Cardiac septum (tissue), 1 donor: ENCODE data around the gene RBBP8NL. TPM values are rescaled to one million over a fixed set of nuclear protein-coding genes. Genes with fewer than 3 reads are reported as not detected.

Experiments
- DNase-seq: peaks from one replicate; pipeline ENCODE4 v3.0.0-alpha.2; 2020; ENCODE audit warnings: low spot score
- intact Hi-C: fragments of 100-400 bp; cut with DNase I; formaldehyde crosslinking; loops from one replicate; pipeline ENCODE4 v1.14.0; 2022
- total RNA-seq: library from RNA; stranded (reverse); fragmentation: NEBNext Ultra II Directional; extraction: Animal tissue kit (Norgen Biotek cat#: 25700); gene quantifications from one replicate; pipeline ENCODE4 v1.2.1, GENCODE V29; 2021
- donor health status: DM: no; HTN: no; CAD: no.

RBBP8NL gene
- total RNA-seq, 1 donor from 2014 or later: not detected

DNA sequence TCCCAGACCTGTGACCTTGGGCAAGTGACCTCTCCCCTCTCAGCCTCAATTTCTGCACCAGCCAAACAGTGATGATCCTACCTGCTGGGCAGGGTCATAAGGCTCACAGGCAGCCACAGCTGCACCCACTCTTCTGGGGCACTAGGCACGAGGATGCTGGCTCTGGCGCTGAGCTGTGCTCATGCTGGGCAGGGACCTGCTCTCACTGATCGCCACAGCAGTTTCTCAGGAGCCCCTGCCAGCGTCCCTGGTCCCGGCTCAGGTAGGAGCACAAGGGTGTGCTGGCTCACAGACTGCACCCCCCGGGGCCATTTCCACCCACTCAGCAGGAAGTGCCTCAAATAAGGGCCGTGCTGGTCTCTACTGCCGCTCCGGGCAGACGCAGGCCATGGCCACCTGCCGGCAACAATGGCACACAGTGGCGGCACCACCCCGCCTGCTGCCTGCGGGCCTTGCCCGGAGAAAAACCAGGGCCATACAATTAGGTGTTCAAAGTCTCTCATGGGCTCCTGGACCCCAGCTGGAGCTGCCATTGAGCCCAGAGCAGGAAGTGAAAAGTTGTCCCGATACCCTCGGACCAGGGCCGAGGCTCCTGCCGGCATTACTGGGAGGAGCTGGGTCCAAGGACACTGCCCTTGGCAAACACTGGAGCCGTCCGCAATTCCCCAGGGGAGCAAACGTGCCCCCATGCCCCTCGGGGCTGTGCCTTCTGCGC lies 15.7 kb downstream of the RBBP8NL start:
- intact Hi-C loops: loop anchor here (10.0 kb wide), 1 partner anchor 203 kb away; no protein-coding TSS in a partner anchor
- DNase-seq: no peak

DNA sequence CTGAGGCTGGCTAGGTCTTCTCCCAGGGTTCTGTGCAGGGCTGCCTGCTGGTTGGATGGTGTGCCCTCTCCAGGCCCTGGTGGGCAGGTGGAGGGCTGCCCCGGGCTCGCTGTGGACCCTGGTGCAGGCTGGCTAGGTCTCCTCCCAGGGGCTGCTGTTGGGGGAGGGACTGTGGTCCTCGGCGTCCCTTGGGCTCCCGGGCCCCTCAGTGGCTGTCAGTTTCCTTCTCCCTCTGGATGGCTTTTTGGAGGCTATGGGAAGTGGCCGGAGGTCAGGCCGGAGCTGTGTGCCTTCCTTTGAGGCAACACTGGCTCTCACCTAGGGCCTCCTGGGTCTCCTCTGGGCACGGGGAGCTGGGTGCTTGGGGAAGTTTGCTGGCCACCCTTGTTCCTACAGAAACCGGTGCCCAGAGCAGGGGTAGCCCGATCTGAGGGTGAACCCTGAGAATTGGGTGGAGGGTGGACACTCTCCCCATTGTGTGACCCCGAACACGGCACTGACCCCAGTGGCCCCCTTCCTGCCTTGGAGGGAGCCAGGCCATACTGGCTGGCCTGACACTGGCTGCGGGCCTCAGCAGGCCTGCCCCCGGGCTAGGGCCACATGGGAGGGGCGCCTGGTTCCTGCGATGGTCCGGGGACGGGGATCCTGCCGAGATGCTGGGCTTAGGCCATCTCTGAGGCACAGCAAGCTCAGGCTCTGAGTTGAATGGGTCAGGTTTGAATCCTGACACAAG lies 16.4 kb downstream of the RBBP8NL start:
- DNase-seq: no peak
- intact Hi-C loops: loop anchor here (1.0 to 10.0 kb wide), 2 partner anchors 85 to 204 kb away; no protein-coding TSS in a partner anchor

DNA sequence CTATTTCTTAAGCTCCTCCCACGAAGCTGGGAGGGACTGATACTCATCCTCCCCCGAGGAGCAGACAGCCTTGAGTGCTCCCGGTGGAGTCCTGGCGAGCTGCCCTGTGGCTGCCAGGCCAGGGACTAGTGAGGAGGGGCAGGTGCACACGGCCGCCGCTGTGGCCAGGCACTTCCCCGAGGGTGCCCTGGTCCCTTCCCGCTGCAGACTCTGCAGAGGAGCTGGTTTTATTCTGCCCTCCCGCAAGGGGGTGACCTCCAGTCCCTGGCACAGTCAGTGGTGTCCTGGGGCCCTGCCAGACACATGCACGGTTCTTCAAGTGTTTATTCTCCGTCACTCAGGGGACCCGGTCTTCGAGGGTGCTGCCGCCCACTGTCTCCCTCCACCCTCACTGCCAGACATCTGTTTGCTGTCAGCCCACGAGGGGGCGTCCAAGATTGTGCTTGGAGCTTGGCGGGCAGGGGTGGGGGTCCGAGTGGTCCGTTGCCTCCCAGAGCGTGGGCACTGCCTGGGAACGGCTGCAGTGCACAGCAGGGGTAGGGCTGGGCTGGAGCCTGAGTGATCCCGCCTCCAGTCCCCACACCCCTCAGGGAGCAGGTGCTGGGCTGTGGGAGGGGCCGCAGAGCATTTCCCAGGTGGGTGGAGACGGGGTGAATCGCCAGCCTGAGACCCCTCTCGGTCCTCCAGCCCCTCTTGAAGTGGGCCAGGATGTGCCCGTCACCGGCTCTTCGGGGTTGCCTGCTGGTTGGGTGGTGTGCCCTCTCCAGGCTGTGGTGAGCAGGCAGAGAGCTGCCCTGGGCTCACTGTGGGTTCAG lies 17.2 kb downstream of the RBBP8NL start:
- DNase-seq: no peak
- intact Hi-C loops: loop anchor here (1.0 to 10.0 kb wide), 3 partner anchors 86 to 385 kb away; partner anchors contain the start of gene MRGBP

DNA sequence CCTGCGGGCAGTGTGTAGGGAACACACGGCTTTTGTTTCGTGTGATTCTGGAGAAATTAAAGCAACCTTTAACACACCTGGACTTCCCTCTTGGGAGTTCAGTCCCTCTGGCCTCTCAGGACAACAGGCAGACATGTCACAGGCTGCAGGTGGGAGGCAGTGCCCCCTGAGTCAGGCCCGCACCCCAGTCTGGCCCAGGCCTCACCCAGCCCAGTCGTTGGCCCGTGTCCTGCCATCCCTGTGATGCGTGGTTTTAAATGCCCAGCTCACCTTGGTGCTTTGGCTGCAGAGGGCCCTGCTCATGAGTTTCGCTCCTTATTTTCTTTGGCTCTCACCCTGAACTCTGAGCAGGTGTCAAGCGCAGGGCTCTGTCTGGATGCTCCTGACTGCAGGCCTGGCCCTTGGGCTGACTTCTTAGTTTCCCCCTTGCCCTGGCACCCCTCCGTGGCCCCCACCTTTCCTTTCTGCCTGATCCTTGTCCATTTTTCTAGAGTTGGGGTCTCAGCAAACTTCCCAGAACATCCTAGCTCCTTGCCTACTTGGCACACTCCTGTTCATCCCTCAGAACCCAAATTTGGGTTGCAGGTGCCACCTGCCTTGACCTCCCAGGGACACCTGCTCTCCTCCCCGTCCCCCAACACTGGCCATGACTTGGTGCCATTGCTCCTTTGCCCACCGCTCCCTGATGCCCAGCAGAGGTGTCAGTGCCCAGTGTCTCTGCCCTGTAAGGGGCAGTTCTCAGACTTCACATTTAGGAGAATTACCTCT lies 18.1 kb downstream of the RBBP8NL start:
- DNase-seq: no peak
- intact Hi-C loops: loop anchor here (10.0 kb wide), 1 partner anchor 386 kb away; the partner anchor contains the start of gene MRGBP

DNA sequence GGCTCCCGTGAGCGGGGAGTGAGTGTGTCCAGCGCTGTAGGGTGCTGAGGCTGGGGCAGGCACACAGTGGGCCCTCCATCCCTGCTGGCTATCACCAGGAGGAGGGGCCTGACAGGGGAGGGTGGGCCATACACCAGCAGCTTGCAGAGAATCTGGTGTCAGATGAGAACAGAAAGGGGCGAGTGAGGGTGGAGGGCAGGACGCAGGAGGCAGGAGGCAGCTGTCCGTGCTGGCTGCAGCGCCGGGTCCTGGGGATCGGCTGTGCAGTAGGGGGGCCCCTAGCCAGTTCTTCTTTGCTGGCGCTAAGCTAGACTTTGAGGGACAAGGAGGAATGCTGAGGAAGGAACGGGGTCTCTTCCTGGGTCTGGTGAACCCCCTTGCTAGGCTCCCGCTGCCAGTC lies 18.7 kb downstream of the RBBP8NL start:
- DNase-seq: no peak
- intact Hi-C loops: loop anchor here (10.0 kb wide), 1 partner anchor 386 kb away; the partner anchor contains the start of gene MRGBP

DNA sequence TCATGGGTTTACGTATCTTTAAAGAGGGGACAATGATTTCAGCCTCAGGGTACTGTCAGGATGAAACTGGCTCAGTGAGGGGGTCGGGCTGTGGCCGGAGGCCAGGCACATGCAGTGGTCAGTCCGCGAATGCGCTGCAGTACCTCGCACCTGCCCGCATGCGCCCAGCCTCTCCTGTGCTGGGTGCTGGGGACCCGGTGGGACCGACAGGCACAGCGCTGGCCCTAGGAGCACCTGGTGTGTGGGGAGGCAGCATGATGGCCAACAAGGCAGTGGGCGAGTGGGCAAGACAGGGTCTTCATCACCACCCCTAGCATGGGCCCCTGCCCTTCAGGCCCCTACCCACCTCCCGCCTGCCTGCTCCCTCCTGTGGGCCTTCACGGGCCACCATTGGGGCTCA lies 19.3 kb downstream of the RBBP8NL start:
- DNase-seq: no peak
- intact Hi-C loops: loop anchor here (10.0 kb wide), 1 partner anchor 387 kb away; the partner anchor contains the start of gene MRGBP

DNA sequence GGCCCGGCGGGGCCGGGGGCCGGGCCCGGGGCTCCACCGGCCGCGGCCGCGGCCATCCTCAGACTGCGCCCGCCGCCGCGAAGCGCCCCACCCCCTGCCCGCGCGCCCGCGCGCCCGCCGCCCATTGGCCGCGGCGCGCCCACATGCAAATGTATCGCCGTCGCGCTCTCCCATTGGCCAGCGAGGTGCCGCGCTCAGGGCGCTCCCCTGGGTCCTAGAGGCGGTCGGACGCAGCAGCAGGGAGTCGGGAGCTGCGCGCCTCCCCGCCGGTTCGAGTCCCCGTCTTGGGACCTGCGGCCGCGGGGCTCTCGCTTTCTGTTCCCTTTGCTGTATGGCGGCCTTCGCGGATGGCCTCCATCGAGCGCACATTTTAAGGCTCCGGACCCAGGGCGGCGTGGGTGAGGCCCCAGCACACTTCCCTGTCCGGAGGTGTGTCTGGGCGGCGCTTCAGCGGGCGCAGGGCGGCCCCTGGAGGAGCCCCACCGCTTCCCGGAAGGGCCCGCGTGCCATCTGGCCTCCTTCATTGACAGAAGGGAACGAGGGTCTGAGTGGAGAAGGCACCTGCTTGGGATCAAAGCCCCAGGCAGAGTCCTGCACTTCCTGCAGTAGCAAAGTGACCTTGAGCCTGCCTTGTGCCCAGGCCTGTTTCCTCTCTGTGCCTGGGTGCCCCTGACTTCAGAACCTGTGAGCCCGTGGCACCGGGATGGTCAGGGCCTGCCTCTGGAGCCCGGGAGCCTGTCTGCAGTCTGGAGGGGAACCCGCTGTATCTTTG lies 19.9 kb downstream of the RBBP8NL start, which contains the start of gene CABLES2:
TSS of gene CABLES2 (minus strand) at position 65 of the 772 bp plus-strand sequence. CDS start at position 56, 9 bp downstream.
- intact Hi-C loops: loop anchor here (10.0 kb wide), 1 partner anchor 387 kb away; the partner anchor contains the start of gene MRGBP
- peak; percentile 97 for DNase-seq

DNA sequence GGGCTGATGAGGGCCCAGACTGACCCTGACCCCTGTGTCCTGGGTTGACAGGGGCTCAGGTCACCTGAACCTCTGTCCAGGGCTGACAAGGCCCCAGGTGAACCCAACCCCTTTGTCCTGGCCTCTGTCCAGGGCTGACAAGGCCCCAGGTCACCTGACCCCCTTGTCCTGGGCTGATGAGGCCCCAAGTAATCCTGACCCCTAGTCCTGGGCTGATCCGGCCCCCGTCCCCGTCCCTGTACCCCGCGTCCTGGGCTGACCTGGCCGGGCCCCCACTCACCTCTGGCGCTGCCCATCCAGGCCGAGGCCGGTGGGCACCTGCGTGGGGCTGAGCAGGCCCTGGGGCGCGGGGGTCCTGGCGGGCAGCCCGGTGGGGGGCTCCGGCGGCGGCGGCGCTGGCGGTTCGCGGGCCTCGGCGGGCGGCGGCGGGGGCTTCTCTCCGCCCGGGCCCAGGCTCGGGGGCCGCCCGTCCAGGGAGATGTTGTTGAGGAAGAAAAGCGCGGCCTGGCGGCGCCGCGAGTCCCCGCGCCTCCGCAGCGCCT lies 20.6 kb downstream of the RBBP8NL start:
- DNase-seq: no peak
- intact Hi-C loops: loop anchor here (10.0 kb wide), 1 partner anchor 388 kb away; the partner anchor contains the start of gene MRGBP

DNA sequence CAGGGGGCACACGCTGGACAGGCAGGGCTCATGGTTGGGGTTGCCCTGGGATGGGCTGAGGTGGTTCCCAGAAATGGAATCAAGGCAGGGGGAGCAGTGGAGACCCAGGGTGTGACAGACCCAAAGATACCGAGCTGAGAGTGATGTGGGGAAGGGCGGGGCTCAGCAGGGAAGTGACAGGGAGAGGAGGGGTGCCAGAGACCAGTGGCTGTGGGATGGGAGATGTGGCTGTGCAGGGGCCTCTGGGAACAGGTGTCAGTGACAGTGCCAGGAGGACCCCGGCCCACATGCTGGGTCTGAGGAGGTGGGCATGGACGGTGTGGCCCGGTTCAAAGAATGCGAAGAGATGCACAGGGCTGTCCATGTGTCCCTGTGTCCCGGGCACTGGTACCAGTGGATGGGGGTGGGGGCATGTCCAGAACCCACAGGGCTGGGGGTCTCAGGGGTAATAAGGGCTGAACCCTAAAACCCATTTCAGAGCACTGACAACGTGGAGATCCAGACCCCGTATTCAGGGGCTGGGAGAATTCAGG lies 21.3 kb downstream of the RBBP8NL start:
- intact Hi-C loops: loop anchor here (10.0 kb wide), 1 partner anchor 389 kb away; the partner anchor contains the start of gene MRGBP
- no peak for DNase-seq

DNA sequence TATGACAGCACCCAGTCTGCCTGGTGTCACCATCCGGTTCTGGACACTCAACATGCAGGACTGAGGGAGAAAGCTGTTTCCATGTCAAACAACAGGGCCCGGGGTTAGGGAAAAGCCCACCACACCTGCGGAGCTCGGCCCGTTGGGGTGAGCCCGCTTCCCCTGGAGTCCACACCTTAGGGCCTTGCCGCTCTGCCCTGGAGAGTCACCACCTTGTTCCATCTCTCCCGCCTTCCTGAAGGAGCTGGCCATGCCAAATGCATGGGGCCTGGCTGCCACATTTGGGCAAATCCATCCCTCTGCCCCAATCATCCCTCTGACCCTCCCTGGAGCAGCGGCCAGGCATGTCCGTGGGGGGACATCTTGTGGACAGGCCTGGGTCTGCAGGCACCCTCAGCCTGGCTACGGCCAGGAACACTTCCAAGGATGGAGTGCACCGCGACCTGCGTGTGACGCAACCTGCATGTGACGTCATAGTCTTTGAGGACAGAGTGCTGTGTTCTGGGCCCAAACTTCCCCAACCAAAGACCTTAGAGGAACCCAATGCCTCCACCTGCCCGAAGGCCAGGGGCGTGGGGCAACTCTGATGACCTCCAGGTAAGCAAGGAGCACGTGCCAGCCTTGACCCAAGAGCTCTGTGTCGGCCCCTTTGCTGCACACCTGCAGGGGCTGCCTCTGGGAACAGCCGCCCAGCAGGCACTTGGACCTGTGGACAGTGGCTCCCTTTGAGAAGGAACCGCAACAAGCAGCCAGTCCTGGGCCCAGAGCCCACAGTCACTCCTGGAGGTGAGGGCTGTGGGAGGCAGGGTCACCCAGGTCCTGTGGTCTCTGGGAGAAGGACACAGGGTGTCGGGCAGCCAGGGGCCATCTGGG lies 22.0 kb downstream of the RBBP8NL start:
- no peak for DNase-seq
- intact Hi-C loops: loop anchor here (10.0 kb wide), 1 partner anchor 389 kb away; the partner anchor contains the start of gene MRGBP

DNA sequence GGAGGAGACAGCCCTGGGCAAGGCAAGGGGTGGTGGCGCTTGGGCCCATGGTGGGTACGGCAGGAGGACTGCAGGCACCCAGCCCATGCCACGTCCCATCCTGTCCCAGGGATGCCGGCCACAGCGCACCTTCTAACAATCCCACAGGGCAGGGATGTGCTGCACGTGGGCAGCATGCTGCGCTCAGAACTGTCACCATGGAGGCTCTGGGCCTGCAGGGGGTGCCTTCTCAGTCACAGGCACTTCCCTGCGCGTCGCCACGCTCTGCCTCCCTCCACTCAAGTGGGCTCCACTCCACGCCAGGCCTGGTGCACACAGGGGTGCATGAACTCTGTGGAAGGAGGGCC lies 22.6 kb downstream of the RBBP8NL start:
- DNase-seq: no peak
- intact Hi-C loops: loop anchor here (10.0 kb wide), 1 partner anchor 390 kb away; the partner anchor contains the start of gene MRGBP

DNA sequence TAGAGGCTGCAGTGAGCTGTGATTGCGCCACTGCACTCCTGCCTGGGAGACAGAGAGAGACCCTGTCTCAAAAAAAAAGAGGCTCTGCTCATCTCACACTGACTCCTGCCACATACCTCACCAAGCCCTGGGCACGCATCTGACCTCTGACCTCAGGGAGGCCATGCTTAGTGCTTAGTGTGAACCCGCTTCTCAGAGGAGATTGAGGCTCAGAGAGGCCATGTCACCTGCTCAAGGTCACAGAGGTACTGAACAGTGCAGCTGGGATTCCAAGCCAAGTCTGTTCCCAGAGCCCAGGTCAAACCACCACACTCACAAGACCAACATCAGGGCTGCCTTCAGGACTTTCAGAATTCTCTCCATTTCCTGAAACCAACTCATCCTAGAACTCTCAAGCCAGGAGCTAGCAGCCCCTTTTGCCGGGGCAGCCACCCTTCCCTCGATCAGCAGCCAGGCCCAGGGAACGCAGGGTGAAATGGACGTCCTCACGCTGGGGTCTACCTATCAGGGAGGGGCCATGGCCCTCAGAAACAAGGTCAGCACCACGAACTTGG lies 23.1 kb downstream of the RBBP8NL start:
- intact Hi-C loops: loop anchor here (10.0 kb wide), 1 partner anchor 391 kb away; the partner anchor contains the start of gene MRGBP
- DNase-seq: no peak

DNA sequence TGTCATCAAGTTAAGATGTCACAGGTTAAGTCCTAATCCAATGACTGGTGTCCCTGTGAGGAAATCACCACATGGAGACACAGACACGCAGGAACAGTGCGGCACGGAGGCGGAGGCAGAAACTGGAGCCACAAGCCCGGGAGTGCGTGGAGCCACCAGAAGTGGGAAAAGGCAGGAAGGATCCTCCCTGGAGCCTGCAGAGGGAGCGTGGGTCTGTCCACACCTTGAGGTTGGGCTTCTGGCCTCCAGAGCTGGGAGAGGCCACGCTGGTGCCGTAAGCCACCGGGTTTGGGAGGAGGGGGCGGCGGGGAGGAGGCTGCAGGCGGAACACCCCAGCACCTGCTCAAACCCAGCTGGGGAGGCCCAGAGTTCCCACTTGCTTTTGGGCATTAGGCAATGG lies 24.0 kb downstream of the RBBP8NL start:
- no peak for DNase-seq
- intact Hi-C loops: loop anchor here (10.0 kb wide), 1 partner anchor 391 kb away; the partner anchor contains the start of gene MRGBP

DNA sequence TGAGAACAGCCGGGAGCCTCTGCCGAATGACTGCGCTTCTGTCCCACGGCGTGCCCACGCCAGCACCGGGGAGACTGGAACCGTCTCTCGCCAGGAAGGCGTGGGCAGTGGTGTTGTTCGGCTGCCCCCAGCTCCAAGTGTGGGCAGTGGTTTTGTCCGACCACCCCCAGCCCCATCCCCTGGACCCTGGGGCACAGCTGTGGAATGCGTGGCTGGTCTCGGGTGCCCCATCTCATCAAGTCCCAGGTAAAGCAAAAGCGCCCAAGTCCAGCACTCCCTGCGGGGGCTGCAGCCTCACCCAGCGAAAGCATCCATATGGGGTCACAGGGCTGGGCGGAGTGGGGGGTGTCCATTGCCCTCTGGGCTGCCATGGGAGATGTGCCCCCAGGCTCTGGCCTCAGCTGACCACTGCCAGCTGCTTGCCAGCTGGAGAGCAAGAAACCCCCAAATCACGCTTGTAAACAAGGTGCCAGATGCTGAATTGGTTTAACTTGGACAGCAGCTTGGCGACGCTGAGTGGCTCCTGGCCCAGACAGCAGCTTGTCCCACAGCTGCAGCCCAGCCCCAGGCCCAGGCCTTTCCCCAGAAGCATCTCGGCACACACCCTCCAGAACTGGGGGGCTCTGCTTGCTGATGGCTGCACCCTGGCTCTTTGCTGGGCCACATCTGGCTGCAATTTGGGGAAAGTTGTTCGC lies 24.7 kb downstream of the RBBP8NL start:
- intact Hi-C loops: loop anchor here (10.0 kb wide), 1 partner anchor 392 kb away; the partner anchor contains the start of gene MRGBP
- no peak for DNase-seq

DNA sequence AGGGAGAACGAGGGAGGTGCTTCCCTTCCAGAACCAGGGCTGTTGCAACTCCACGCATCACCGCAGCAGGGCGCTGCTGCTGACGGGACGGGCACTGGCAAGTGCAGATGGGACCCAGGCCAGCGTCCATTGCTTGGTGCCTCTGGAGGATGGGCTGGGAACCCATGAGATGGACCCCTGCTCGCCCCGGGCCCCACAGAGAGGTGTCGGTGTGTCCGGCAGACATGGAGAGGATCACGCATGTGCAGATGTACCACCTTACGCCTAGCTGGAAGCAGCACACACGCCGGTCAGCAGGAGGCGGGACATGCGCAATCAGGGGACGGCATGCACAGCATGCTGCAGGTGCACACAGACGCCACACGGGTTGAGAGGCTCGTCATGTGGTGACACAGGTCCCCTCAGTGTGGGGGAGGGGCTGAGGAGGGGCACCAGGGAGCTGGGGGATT lies 26.0 kb downstream of the RBBP8NL start:
- intact Hi-C loops: loop anchor here (10.0 kb wide), 1 partner anchor 393 kb away; the partner anchor contains the start of gene MRGBP
- no peak for DNase-seq
